COLO829 (cell line): ENCODE measurements around the gene OGFR.

Source experiments
- DNase-seq: peaks from one replicate; pipeline ENCODE4 v3.0.0; 2012; ENCODE audit warnings: low spot score

Gene OGFR

DNA sequence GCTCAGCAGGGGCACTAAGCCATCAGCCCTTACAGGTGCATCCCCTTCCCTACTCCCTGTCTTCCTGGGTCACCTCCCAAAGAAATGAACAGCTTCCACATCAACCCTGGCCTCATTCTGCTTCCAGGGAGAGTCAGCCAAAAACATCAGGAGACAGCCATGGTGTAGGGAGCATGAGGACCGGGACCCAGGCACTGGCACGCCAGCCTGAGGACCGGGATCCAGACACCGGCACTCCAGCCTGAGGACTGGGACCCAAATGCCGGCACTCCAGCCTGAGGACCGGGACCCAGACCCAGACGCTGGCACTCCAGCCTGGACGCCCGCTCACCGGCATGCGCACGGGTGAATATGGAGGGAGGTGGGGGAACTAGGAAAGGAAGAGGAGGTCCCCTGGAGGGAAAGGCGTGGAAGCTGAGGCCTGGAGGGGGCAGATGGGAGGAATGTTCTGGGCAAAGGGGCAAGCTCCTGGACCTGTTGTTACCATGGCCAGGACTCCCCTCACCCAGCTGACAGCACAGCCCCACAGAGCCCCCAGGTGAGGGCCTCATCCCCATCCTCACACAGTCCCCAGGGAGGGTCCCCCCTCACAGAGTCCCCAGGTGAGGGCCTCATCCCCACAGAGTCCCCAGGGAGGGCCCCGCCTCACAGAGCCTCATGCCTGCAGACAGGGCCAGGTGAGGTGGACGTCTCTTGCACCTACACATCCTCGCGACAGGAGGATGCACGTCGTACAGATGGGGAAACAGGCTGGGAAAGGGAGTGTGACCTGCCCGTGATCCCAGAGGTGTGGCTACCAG is 34.3 kb upstream of the OGFR start:
- no peak for DNase-seq

DNA sequence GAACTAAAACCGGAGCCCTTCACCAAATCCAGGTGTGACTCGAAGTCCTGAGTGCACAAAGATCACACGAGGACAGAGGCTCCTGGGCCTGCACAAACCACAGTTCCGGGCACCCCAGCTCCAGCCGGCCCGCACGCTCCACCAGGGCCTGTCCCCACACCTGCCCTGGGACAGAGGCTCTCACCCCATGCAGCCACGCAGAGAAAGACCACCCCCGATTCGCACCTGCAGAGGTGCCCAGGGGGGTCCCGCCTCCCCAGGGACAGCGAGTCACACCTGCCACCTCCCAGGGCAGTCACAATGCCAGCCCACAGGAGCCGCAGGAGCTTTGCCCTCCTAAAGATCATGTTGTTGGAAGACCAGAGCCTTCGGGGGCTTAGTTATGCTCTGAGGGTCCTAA is 33.7 kb upstream of the OGFR start:
- no peak for DNase-seq

DNA sequence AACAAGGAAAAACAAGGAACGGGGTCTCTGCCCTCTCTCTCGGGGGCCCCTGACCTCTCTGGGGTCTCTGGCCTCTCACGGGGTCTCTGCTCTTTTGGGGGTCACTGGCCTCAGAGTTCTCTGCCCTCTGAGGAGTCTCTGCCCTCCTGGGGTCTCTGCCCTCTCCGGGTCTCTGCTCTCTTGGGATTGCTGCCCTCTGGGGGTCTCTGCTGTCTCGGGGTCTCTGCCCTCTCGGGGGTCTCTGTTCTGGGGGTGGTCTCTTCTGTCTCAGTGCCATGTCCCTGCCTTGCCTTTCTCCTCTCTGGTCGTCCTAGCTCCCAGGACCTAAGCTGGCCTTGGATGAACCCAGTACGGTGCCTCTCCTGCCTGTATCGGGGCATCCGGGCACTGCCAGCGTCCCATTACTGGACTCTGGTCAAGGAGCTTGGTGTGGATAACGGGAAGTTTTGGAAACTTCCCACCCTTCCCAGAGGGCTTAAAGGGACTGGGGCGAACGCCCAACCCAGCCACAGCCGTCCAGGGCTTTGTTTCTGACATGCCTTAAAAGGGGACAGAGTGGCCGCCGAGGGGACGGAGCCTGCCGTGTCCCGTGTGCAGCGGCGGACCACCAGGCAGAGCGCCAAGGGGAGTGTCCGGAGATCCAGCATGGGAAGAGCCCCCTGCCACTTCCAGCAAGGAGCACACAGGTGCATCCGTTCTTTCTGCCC is 33.1 kb upstream of the OGFR start:
- no peak for DNase-seq

DNA sequence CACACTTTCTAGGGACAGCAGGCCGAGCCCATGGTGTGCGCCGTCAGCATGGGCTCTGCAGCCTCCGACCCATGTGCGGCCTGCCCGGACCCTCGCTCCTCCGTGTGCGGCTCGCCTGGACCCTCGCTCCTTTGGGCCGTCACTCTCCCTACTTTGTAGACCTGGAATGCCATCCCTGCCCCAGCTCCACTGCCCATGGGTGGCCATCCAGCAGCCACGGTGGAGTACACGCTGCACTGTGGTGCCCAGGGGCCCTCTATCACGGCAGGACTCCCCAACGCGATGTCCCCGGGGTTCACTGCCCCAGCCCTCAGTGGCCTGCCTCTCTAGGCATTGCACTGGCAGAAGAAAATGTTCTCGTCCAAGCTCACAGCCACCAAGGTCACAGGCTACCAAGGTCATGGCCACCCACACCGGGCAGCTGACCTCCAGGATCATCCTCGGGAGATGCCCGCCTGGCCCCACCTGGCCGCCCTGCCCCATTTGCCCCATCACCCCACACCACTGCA is 32.5 kb upstream of the OGFR start:
- no peak for DNase-seq

DNA sequence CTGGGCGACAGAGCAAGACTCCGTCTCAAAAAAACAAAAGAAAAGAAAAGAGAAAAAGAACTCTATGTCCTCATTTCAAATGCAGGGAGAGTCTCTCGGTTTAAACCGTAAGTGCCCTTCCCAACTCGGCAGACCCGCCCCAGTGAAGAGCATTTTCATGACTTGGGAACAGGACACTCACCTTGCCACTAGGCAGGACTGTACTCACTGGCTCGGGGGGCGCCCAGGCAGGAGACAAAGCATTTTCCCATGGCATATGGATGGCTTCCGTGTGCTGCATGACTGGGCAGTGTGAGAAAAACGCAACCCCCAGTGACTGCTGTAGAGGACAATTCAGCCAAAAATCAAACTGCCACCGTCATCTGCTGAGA is 32.0 kb upstream of the OGFR start:
- DNase-seq = no peak

DNA sequence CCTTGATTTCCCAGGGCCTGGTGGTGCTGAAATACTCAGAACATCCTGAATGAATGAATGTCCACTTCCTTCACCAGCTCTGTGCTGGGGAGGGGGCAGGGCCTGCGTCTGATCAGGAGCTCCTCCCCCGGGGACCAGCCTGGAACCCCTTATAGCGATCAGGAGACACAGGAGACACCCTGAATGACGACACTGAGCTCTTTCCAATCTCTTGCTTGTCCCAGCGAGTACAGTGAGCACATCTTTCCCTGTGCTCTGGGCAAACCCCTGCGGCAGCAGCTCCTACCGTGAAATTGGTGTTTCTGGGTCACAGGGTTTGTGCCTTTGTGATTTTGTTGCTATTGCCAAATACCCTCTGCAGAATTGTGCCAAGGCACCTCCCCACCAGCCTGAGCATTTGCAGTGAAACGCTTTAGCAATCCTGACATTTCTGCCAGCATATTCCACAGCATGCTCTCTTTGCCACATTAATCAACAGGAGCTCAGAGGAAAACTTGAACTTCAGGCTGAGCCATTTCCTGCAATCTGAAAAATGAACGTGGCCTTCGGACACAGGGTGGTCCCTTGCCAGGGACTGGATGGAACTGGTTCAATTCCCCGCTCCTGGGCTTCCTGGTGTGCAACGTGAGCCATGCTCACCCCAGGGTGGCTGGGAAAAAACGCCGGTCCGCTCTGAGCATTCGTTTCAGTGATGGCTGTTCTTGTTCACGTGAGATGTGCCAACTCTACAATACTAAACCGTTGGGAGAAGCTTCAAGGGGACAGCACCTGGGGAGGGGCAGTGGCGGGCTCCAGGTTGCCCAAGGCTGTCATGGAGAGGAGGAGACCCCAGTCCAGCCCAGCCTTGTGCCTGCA is 31.4 kb upstream of the OGFR start:
- DNase-seq = no peak

DNA sequence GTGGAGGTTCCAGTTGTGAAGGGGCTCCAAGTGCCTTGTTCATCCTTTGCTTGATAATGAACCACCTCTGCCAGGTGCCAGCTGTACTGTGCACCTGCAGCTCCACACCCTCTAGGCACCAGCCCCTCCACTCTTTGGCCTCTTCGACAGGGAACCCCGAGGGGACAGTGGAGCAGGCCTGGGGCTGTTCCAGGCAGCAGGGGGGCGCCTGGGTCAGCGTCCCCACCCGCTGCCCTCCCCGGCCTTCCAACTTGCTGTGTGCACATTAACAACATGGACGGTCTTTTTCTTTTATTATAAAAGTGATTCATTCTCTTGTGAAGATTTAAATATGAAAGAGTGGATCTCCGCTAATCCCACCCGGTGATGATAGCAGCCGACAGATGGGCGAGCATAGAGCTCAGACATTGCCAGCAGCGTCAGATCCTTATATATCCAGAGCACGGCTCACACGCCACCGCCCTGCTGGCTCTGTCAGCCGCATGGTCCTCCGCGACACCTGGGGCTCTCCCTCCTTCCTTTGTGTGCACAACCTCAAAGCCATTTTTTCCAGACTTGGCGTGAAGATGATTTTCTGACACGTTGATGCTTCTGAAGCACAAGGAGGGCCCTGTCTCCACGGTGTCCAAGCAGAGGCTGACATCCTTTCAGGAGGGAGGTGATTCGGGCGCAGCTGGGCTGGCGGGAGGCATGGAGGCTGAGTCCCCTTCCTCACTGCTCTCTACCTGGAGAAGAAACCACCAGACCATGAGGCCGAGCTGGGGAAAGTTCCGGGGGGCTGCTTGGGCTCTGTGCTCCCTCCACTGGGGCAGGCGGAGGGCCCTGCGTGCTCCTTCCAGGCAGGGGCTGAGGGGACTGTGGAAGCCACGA is 30.6 kb upstream of the OGFR start:
- DNase-seq = no peak

DNA sequence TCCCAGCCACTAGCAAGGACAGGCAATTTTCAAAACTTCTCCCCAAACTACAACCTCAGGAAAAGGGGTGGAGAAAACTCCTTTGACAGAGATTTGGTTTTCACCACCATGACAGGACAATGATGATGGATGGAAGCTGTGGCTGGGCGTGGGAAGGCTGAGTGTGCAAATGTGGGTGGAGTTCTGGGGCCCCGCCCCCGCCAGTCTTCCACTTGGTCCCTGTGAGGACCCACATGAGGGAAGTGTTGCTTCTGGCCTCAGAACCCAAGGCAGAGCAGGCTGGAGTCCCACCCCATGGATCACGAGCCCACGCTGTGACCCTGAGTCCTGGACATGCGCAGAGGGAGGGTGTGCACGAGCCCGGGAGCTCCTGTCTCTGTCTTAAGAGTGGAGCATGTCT is 29.9 kb upstream of the OGFR start:
- no peak for DNase-seq

DNA sequence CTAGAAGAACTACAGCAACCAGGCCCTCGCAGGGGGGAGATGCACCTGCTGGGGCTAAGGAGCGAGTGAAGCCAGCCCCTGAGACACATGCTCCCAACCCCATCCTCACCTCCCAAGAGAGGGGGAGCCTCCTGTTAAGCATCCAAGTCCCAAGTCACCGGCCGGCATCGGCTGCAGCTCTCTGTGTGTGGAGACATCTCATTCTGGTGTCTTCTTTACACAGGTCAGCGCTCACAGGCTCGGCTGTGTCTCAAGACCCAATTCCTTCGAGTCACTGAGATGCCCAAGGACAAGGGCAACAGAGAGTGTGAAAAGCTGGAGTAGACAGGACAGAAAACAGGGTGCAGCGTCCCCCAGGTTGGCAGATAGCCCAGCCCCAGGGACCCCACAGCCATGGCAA is 29.4 kb upstream of the OGFR start:
- DNase-seq = no peak

DNA sequence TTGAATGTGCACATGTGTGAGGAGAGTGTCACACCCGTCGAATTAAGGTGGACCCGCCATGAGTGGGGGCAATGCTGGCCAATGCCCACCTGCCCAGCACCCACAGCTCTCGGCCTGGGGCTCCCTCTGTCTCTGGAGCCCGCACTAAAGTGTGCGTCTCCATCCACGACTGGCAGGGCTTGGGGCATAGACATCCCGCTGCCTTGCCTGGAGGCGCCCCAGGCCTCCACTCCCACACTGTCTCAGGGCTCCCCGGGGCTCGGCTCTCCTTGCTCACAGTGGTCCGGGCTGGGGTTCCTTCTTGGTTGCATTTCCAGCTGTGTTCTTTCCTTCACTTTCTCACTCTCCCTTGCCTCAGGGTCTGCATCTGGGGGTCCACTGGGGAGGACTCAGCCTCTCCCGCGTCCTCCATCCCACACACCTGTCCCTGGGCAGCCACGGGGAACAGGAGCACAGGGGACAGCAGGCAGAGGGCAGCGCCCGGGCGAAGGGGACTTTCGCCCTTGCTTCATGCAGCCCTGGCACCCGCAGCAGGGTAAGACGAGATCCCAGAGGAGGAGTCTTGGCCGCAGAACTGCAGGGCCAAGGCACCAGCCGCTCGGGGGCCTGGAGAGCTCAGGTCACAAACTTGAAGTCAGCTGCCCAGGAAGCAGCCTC is 28.5 kb upstream of the OGFR start:
- no peak for DNase-seq

DNA sequence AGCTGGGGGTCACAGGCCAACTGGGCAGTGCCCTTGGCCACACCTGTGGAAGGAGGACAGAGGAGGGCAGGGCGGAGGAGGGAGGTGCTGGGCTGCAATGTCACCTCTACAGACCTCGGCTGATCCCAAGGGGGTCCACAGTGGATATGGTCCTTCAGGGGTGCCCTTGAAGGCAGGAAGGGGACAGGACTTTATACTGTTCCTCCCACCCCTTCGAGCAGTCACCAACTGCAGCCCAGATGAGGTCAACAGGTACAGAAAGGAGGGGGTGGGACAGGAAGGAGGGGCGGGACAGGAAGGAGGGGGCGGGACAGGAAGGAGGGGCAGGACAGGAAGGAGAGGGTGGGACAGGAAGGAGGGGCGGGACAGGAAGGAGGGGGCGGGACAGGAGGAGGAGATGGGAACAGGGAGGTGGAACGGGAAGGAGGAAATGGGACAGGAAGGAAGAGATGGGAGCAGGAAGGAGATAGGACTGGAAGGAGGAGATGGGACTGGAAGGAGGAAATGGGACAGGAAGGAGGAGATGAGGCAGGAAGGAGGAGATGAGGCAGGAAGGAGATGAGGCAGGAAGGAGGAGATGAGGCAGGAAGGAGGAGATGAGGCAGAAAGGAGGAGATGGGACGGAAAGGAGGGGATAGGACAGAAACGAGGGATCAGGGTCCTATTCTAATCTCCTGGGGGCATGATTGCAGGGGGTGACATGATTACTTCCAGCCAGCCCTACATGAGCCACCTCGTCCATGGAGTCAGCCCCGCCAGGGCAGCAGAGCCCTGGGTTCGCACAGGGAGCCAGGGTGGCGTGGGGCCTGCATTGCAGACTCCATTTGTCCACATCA is 27.7 kb upstream of the OGFR start:
- peak; percentile 69 for DNase-seq

DNA sequence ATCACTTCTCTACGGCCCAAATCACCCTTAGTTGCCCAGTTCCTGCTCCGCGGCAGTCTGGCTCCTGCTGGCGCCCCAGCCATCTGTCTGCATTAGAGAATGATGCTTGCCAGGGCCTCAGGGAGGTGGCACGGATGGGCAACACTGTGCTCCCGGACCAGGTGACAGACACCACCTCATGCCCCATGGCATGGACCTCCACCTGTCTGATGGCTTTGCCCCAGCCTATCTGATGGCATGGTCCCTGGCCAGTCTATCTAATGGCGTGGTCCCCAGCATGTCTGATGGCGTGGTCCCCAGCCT is 27.2 kb upstream of the OGFR start:
- DNase-seq = no peak

DNA sequence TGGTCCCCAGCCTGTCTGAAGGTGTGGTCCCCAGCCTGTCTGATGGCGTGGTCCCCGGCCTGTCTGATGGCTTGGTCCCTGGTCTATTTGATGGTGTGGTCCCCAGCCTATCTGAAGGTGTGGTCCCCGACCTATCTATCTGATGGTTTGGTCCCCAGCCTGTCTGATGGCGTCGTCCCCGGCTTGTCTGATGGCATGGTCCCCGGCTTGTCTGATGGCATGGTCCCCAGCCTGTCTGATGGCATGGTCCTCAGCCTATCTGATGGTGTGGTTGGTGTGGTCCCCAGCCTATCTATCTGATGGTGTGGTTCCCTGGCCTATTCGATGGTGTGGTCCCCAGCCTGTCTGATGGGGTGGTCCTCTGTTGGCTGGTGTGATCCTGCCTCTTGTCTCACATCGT is 26.6 kb upstream of the OGFR start:
- DNase-seq = no peak

DNA sequence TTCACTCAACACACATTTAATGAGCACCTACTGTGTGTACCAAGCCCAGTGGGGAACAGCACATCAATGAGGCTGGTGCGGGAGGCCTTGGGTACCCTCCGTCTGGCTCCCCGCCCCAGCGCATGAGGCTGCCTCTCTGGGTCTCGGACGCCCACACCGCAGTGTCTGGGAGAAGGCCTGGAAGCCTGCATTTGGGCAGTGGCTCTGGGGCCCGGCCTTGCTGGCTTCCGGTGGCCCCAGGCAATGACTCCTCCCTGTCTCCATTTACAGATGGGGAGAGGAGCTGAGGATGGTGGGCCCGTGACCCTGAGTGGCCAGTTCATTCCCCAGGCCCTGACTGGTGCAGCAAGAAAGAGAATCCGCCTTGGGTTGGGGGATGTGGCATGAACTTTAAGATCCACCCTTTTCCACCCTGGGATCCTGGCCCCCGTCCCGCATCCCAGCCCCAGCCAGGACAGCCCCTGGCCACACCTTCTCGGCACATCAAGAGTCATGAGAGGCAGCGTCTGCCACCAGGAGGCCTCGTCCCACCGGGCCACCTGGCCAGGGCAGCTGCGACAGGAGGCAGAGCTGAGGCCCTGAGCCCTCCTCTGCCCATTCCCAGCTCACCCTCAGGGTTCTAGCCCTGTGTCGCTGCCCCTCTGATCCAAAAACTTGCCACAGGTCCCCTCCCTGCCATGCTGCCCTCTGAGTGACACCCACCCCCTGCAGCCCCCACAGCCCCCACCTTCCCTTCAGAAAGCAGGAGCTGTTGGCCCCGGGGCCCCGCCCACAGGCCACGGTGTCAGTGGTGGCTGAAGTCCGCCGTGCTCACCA is 25.8 kb upstream of the OGFR start:
- DNase-seq = no peak

DNA sequence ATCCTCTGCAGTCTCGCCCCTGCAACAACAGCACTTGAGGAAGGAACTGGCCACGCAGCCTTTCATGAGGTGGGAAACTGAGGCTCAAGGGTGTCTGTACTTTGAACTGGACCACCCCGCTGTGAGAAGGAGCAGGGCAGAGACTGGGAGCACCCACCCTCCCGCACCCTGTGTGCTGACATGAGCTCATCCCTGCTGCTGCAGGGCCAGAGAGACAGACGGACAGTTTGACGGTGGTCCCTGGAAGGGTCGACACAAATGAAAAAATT is 25.3 kb upstream of the OGFR start:
- no peak for DNase-seq

DNA sequence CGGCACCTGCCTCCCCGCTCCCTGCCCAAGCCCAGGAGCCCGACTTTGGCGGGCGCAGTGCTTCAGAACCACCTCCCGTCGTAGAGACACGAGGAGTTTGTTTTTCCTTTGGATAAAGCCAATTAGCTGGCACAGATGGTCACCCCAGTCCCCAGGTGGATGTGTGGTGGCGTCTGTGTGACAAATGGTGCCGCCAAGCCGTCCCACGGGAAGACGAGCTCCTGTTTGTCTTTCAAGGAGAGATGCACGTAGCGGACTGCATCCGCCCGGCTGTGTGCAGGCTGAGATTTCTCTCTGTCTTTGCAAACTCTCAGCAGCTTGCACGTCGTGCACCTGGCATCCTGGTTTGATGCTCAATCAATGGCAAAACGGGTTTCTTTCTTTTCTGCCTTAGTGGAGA is 24.4 kb upstream of the OGFR start:
- DNase-seq = no peak

DNA sequence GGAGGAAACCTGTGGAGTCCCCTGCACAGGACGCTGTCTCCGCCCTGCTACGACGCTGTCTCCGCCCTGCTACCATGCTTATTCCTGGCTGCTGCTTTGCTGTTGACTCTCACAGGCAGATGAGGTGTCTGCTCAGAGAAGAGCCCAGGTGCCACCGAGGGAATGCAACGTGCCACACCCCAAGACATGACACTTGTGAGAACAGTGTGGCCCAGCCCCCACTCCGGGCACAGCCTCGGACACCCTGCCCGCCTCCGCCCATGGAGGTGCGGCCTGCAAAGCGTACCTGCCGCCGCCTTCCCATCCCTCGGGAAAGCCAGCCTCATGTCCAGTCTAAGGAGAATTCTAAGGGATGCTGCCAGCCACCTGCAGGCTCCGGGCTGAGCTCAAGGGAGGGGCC is 23.9 kb upstream of the OGFR start:
- DNase-seq = no peak

DNA sequence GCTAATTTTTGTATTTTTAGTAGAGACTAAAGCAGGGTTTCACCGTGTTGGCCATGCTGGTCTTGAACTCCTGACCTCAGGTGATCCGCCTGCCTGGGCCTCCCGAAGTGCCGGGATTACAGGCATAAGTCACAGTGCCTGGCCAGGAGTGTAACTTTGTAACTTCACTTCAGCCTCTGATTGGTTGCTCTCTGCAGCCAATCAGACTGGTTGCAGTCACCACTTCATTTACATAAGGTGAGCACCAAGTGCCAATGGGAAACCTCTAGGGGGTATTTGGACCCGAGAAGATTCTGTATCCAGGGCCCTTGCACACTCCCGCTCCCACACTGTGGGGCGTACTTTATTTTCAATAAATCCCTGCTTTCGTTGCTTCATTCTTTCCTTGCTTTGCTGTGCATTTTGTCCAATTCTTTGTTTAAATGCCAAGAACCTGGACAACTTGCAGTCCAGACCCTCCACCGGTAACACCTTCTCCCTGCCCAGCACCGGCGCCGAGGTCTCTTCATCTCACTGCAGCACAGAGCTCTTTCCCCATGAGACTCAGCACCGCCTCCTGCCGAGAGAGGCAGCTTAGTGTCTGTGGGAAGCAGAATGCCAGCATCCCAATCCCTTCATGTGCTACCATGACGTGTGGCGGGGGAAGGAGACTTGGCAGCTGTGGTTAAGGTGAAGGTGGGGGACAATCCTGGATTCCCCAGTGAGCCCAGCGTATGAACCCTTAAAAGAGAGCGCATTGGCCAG is 22.3 kb upstream of the OGFR start:
- DNase-seq = no peak

DNA sequence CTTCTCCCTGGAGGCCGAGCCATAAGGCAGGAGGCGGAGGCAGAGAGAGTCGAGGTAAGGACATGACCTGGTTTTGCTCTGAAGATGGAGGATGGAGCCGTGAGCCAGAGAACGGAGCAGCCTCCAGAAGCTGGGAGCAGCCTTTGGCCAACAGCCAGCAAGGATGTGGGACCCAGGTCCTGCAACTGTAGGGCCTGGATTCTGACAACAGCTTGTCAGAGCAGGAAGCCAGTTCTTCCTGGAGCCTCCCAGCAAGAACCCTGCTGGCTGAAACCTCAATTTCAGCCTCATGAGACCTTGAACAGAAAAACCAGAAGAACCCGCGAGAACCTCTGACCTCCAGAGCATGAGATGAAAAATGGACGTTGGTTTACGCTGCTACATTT is 21.7 kb upstream of the OGFR start:
- no peak for DNase-seq
